Endodermal cell (in vitro differentiated cells): ENCODE data around the gene RNF43. TPM values are rescaled to one million over a fixed set of nuclear protein-coding genes. Genes with fewer than 3 reads are reported as not detected.

Source experiments
- DNase-seq: peaks from one replicate; pipeline ENCODE4 v3.0.0-alpha.2; 2017
- H3K27ac ChIP-seq: 2 replicates; pipeline ENCODE4 v1.5.1; 2013; ENCODE audit warnings: mild to moderate bottlenecking, low read depth, low read length, moderate library complexity
- H3K27me3 ChIP-seq: 2 replicates; pipeline ENCODE4 v1.6.1; 2013; ENCODE audit warnings: mild to moderate bottlenecking, low read length, moderate library complexity; ENCODE audit not compliant: insufficient read depth, control insufficient read depth, poor library complexity, severe bottlenecking
- H3K36me3 ChIP-seq: 2 replicates; pipeline ENCODE4 v1.7.0; 2013; ENCODE audit warnings: mild to moderate bottlenecking, low read length, moderate library complexity; ENCODE audit not compliant: control insufficient read depth, insufficient read depth
- H3K4me1 ChIP-seq: one replicate; pipeline ENCODE4 v1.7.0; 2013; ENCODE audit warnings: low read length; ENCODE audit not compliant: control insufficient read depth, insufficient read depth
- H3K4me3 ChIP-seq: 2 replicates; pipeline ENCODE4 v1.5.1; 2013; ENCODE audit warnings: mild to moderate bottlenecking, low read length, moderate library complexity
- H3K9ac ChIP-seq: 2 replicates; pipeline ENCODE4 v1.6.1; 2013; ENCODE audit warnings: mild to moderate bottlenecking, low read length, moderate library complexity; ENCODE audit not compliant: poor library complexity, severe bottlenecking; ENCODE audit errors: extremely low read depth
- H3K9me3 ChIP-seq: 2 replicates; pipeline ENCODE4 v1.6.1; 2013; ENCODE audit warnings: mild to moderate bottlenecking, low read length, moderate library complexity; ENCODE audit not compliant: control insufficient read depth
- H3K27ac Mint-ChIP-seq: 2 replicates; pipeline ENCODE4 v1.8.0; 2020; ENCODE audit warnings: mixed read lengths
- H3K27me3 Mint-ChIP-seq: 2 replicates; pipeline ENCODE4 v1.8.0; 2021; ENCODE audit warnings: mild to moderate bottlenecking, mixed read lengths; ENCODE audit not compliant: insufficient read depth
- H3K36me3 Mint-ChIP-seq: 2 replicates; pipeline ENCODE4 v1.8.0; 2020; ENCODE audit warnings: low read depth, mixed read lengths
- H3K4me1 Mint-ChIP-seq: 2 replicates; pipeline ENCODE4 v1.8.0; 2020; ENCODE audit warnings: mixed read lengths
- H3K4me3 Mint-ChIP-seq: 2 replicates; pipeline ENCODE4 v1.8.0; 2020; ENCODE audit warnings: mild to moderate bottlenecking, moderate library complexity, mixed read lengths
- H3K9me3 Mint-ChIP-seq: 2 replicates; pipeline ENCODE4 v1.8.0; 2020; ENCODE audit warnings: mild to moderate bottlenecking, mixed read lengths
- WGBS, 2 experiments: methylation state at CpG; one replicate each; pipeline versions ENCODE4 v1.1.5 to v1.1.7; 2013; ENCODE audit warnings: missing lambda C conversion rate in 2 of 2, mixed read lengths in 1 of 2; ENCODE audit not compliant: insufficient coverage in 1 of 2, insufficient read length in 1 of 2; 5-methylcytosine and 5-hydroxymethylcytosine counted together
- total RNA-seq, 2 donors: library from RNA; stranded (reverse); fragmentation: NEBNext Ultra II Directional in 1 of 2; extraction: Animal tissue kit (Norgen Biotek cat#: 25700) in 1 of 2; gene quantifications; 2 replicates in 1 of 2; 3 replicates in 1 of 2; pipeline ENCODE4 v1.2.1, GENCODE V29; 2021
- TF ChIP-seq, protein P1 (sequence below): fragments of 200-600 bp; sonication (generic); conservative IDR thresholded peaks from 2 replicates; pipeline ENCODE4 v1.5.0; 2021; ENCODE audit warnings: antibody characterized with exemption, mild to moderate bottlenecking

RNF43 gene
- total RNA-seq, 2 donors from 2014 or later: 3.2 to 4.1 TPM

DNA sequence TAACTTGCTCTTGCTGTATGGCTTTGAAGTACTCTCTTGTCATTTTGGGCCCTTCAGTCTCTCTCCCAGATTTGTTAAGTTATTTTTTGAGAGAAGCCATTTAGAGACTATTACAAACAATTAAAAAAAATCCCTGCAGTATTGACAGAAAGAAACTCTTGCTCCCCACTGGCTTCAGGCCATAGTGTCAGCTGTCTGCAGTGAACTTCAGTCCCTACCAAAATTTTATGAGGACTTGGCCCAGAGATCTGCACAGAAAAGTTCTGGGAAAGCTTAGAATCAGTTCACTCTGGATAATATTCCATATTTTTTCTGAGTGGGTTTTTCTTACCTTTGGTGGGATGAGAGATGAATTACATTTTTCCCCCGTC is 34.5 kb downstream of the RNF43 start:
- no peaks in the 10 kb centered on the region for H3K27me3 ChIP-seq
- no peaks in the 10 kb centered on the region for H3K9me3 ChIP-seq
- H3K27ac ChIP-seq: no peak overlapping the region
- H3K36me3 ChIP-seq: no peaks in the 10 kb centered on the region
- H3K4me1 Mint-ChIP-seq: peaks cover 4% of the 10 kb centered on the region
- no peaks in the 10 kb centered on the region for H3K9me3 Mint-ChIP-seq
- 100% methylated on average over 1 of the region's 1 CpG; no CpG with 5 or more reads in 1 of the 2 experiments for WGBS, 2 experiments
- no peak overlapping the region for H3K4me3 Mint-ChIP-seq
- no peak overlapping the region for H3K9ac ChIP-seq
- no peaks in the 10 kb centered on the region for H3K4me1 ChIP-seq
- TF ChIP-seq, protein P1, sequence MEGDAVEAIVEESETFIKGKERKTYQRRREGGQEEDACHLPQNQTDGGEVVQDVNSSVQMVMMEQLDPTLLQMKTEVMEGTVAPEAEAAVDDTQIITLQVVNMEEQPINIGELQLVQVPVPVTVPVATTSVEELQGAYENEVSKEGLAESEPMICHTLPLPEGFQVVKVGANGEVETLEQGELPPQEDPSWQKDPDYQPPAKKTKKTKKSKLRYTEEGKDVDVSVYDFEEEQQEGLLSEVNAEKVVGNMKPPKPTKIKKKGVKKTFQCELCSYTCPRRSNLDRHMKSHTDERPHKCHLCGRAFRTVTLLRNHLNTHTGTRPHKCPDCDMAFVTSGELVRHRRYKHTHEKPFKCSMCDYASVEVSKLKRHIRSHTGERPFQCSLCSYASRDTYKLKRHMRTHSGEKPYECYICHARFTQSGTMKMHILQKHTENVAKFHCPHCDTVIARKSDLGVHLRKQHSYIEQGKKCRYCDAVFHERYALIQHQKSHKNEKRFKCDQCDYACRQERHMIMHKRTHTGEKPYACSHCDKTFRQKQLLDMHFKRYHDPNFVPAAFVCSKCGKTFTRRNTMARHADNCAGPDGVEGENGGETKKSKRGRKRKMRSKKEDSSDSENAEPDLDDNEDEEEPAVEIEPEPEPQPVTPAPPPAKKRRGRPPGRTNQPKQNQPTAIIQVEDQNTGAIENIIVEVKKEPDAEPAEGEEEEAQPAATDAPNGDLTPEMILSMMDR: no peak
- H3K27ac Mint-ChIP-seq: no peak overlapping the region
- no peak overlapping the region for H3K4me3 ChIP-seq
- DNase-seq: no peak
- no peaks in the 10 kb centered on the region for H3K27me3 Mint-ChIP-seq
- no peaks in the 10 kb centered on the region for H3K36me3 Mint-ChIP-seq

DNA sequence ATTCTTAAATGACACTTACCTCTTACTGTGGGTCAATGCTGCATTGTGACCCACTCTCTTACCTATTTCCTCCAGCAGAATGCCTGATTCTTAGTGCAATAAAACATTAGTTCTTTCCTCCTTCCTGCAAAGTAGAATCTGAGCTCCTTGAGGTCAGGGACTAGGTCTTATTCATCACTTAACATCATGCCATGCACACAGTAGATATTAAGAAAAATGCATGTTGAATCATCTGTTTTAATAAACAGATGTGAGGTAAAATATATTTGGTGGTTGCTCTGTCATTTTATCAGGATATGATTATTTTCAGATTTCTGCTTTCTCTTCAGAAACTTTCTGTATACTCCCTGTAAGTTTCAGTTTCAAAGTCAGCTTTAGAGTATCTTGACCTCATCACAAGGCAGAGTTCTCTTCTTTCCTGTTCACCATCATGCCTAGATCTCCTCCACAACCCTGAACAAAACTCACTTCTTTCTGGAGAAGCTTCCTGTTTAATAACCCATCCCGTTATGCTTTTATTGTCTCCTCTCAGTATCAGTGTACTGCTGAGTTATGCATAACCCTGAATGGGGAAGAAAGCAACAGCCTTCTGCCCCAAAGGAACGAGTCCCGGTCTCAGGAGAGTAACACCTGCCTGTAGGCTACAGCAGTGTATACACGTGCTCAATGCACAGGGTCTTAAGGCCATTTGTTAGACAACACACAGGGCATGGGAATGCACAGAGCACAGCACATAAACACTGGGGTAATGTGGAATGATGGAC is 35.0 kb downstream of the RNF43 start:
- no peak overlapping the region for H3K4me3 Mint-ChIP-seq
- Histone ChIP-seq H3K9ac (no peak overlapping the region), H3K27me3 (no peaks in the 10 kb centered on the region), H3K4me1 (no peaks in the 10 kb centered on the region), H3K27ac (peak overlapping the region; percentile 7), H3K36me3 (no peaks in the 10 kb centered on the region), H3K9me3 (no peaks in the 10 kb centered on the region), H3K4me3 (no peak overlapping the region)
- DNase-seq: no peak
- H3K4me1 Mint-ChIP-seq: peaks cover 5% of the 10 kb centered on the region
- no peaks in the 10 kb centered on the region for H3K36me3 Mint-ChIP-seq
- no peaks in the 10 kb centered on the region for H3K27me3 Mint-ChIP-seq
- no peak overlapping the region for H3K27ac Mint-ChIP-seq
- TF ChIP-seq, protein P1: no peak
- WGBS, 2 experiments: 71 to 90% methylated on average over 3 to 4 of the region's 4 CpGs
- H3K9me3 Mint-ChIP-seq: no peaks in the 10 kb centered on the region

DNA sequence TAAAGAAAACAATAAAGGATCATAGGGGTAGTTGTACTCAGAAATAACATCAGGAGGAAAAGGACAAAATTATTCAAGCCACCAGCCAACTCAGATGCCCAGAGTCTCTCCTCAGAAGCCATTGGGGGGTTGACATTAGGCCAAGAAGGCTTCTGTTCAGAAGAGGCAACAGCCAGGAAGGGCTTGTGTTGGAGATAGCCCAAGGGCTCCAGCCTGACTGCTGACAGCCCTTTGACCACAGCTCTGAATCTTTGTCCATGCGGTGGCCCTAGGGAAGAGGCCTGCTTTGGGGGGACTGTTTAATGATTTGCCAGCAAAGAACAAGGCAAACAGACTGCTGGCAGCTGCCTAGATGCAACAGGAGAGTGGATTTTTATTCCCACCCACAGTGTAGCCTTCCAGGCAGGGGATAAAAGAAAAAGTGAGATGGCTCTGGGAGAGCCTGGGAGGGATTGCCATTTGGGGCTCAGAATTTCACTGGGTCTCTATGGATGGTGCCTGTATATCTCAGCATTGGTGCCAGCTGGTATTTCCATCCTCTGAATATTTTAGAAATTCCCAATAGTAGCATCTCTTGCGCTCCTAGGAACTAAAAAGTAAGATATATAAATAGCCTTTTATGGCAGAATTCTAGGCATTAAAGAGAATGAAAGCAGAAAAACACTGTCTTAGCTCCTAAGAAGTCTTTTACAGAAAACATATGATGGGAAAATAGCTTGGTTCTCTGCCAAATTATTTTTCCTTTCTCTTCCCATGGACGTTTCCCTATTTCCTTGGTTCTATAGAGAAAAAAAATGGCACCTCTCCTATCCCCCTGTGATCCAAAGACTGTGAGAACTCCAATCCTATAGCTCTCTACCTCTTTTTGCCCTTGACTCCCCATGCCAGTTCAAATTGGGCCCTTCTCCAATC is 36.0 kb downstream of the RNF43 start:
- Histone ChIP-seq H3K4me1 (no peaks in the 10 kb centered on the region), H3K9ac (no peak overlapping the region), H3K27me3 (no peaks in the 10 kb centered on the region), H3K36me3 (no peaks in the 10 kb centered on the region), H3K9me3 (no peaks in the 10 kb centered on the region), H3K27ac (no peak overlapping the region), H3K4me3 (no peak overlapping the region)
- DNase-seq: no peak
- Mint-ChIP-seq H3K4me1 (peaks cover 9% of the 10 kb centered on the region), H3K36me3 (no peaks in the 10 kb centered on the region), H3K4me3 (no peak overlapping the region), H3K27ac (no peak overlapping the region), H3K9me3 (no peaks in the 10 kb centered on the region), H3K27me3 (no peaks in the 10 kb centered on the region)
- TF ChIP-seq, protein P1: no peak
- WGBS, 2 experiments: 77 to 88% methylated on average over 2 of the region's 3 CpGs
